Panc1 (cell line): ENCODE data around the gene CFAP157. TPM values are rescaled to one million over a fixed set of nuclear protein-coding genes. Genes with fewer than 3 reads are reported as not detected.

ENCODE experiments used
- ATAC-seq: fragments of 200-7000 bp; cut with Tn5 transposase; 2 replicates; pipeline ENCODE4 v1.9.1; 2020; ENCODE audit warnings: mild to moderate bottlenecking, moderate library complexity
- BruUV-seq: library from RNA; stranded (reverse); fragments of 400-500 nt; replicated peaks from 2 replicates; lab custom pipeline; 2021; lab: Mats Ljungman, UMichigan
- CTCF ChIA-PET: fragments of 300-600 bp; sonication (Branson Sonifier 250); formaldehyde crosslinking; loops from one replicate; lab custom pipeline; 2022; ENCODE audit warnings: antibody characterized with exemption; lab: Charles Lee
- POLR2A ChIA-PET: fragments of 300-600 bp; sonication (Branson Sonifier 250); formaldehyde crosslinking; loops from one replicate; lab custom pipeline; 2022; ENCODE audit warnings: antibody characterized with exemption; lab: Charles Lee
- DNase-seq: peaks from one replicate; pipeline ENCODE4 v3.0.0-alpha.2; 2010; ENCODE audit warnings: low read depth, low spot score
- H3K27ac ChIP-seq: 2 replicates; pipeline ENCODE4 v1.5.1; 2011; ENCODE audit warnings: mild to moderate bottlenecking, low read length, inconsistent platforms
- H3K27me3 ChIP-seq: fragments of 200-500 bp; sonication (Bioruptor generic); 2 replicates; pipeline ENCODE4 v1.6.0; 2014; ENCODE audit warnings: low read length, inconsistent platforms; ENCODE audit not compliant: control insufficient read depth, insufficient read depth
- H3K36me3 ChIP-seq: fragments of 200-500 bp; sonication (Bioruptor generic); 2 replicates; pipeline ENCODE4 v1.5.1; 2014; ENCODE audit warnings: inconsistent platforms, mild to moderate bottlenecking, low read length, moderate library complexity; ENCODE audit not compliant: control insufficient read depth, insufficient read depth
- H3K4me1 ChIP-seq: 2 replicates; pipeline ENCODE4 v1.5.1; 2011; ENCODE audit warnings: inconsistent platforms, mild to moderate bottlenecking, low read length, moderate library complexity; ENCODE audit not compliant: control insufficient read depth, insufficient read depth
- H3K4me3 ChIP-seq, 2 experiments: 2 replicates each; pipeline ENCODE4 v1.5.1; 2011 to 2012; ENCODE audit warnings: low read depth in 2 of 2, low read length in 2 of 2, mild to moderate bottlenecking in 2 of 2, inconsistent platforms in 1 of 2, moderate library complexity in 1 of 2
- H3K9me3 ChIP-seq: fragments of 200-500 bp; sonication (Bioruptor generic); 2 replicates; pipeline ENCODE4 v1.5.1; 2014; ENCODE audit warnings: low read depth, mild to moderate bottlenecking, inconsistent platforms, low read length, moderate library complexity; ENCODE audit not compliant: control insufficient read depth, insufficient read depth
- POLR2AphosphoS5 ChIP-seq: IDR thresholded peaks from 2 replicates; pipeline ENCODE4 v1.6.1; 2012; ENCODE audit warnings: mild to moderate bottlenecking, low read depth, low read length, moderate library complexity
- REST ChIP-seq, 2 experiments: IDR thresholded peaks; 2 replicates each; pipeline ENCODE4 v1.6.1; 2011 to 2012; ENCODE audit warnings: low read depth in 2 of 2, control low read depth in 1 of 2, low read length in 1 of 2, mild to moderate bottlenecking in 1 of 2, moderate library complexity in 1 of 2; ENCODE audit not compliant: insufficient read depth in 1 of 2
- SIN3A ChIP-seq: IDR thresholded peaks from 2 replicates; pipeline ENCODE4 v1.6.1; 2012; ENCODE audit warnings: low read depth, mild to moderate bottlenecking, low read length, moderate library complexity, borderline replicate concordance; ENCODE audit not compliant: insufficient read depth
- TCF7L2 ChIP-seq: IDR thresholded peaks from 2 replicates; pipeline ENCODE4 v1.6.1; 2011; ENCODE audit warnings: mild to moderate bottlenecking, low read depth, low read length, inconsistent platforms
- in situ Hi-C: cut with HindIII; loops from 2 replicates; pipeline ENCODE4 v1.10.0; 2016; ENCODE audit warnings: low sequenced_read_pairs, low pct_unique_long_range_greater_than_20kb
- intact Hi-C: fragments of 100-400 bp; cut with micrococcal nuclease; formaldehyde crosslinking; loops from one replicate; pipeline ENCODE4 v1.10.0; 2022; ENCODE audit not compliant: unreplicated experiment
- total RNA-seq: library from RNA; stranded (reverse); gene quantifications from one replicate; pipeline ENCODE4 v1.2.1, GENCODE V29; 2021; ENCODE audit not compliant: unreplicated experiment
- TF ChIP-seq, protein P1 (sequence below): fragments of 450-650 bp; IDR thresholded peaks from 2 replicates; pipeline ENCODE4 v1.5.1; 2017; ENCODE audit warnings: mild to moderate bottlenecking

Gene CFAP157
- total RNA-seq, 1 experiment from 2014 or later = not detected

- Histone ChIP-seq H3K9me3 (no peaks in the 10 kb centered on the region), H3K4me3 (no peak overlapping the region), H3K4me1 (no peaks in the 10 kb centered on the region), H3K27me3 (no peaks in the 10 kb centered on the region), H3K27ac (no peak overlapping the region), H3K36me3 (no peaks in the 10 kb centered on the region)
- CTCF ChIA-PET = interaction anchor here (1.0 kb wide), 1 partner anchor 129 kb away, joined by 7 read pairs; no protein-coding TSS in a partner anchor
- intact Hi-C loops (loop anchor here (10.0 kb wide), 1 partner anchor 145 kb away; no protein-coding TSS in a partner anchor), in situ Hi-C loops (no loop called here)
- no peak for ATAC-seq
- TF ChIP-seq REST (IDR thresholded peaks at IDR 0.05; ENCODE audit: insufficient read depth in 1 of 2, low read depth in 2 of 2, low read length in 1 of 2) = no peak
- TF ChIP-seq, protein P1, sequence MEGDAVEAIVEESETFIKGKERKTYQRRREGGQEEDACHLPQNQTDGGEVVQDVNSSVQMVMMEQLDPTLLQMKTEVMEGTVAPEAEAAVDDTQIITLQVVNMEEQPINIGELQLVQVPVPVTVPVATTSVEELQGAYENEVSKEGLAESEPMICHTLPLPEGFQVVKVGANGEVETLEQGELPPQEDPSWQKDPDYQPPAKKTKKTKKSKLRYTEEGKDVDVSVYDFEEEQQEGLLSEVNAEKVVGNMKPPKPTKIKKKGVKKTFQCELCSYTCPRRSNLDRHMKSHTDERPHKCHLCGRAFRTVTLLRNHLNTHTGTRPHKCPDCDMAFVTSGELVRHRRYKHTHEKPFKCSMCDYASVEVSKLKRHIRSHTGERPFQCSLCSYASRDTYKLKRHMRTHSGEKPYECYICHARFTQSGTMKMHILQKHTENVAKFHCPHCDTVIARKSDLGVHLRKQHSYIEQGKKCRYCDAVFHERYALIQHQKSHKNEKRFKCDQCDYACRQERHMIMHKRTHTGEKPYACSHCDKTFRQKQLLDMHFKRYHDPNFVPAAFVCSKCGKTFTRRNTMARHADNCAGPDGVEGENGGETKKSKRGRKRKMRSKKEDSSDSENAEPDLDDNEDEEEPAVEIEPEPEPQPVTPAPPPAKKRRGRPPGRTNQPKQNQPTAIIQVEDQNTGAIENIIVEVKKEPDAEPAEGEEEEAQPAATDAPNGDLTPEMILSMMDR = no peak
- no peak for TF ChIP-seq POLR2AphosphoS5
- TF ChIP-seq SIN3A = no peak
- no peak for TF ChIP-seq TCF7L2
- DNase-seq = no peak
- BruUV-seq = no TSS peak
- POLR2A ChIA-PET = interaction anchor here (0.6 kb wide), 1 partner anchor 426 kb away, joined by 9 read pairs; no protein-coding TSS in a partner anchor
Observed at GRCh38 chr9:127729522-127730256, 22.9 kb downstream of the CFAP157 start.

DNA sequence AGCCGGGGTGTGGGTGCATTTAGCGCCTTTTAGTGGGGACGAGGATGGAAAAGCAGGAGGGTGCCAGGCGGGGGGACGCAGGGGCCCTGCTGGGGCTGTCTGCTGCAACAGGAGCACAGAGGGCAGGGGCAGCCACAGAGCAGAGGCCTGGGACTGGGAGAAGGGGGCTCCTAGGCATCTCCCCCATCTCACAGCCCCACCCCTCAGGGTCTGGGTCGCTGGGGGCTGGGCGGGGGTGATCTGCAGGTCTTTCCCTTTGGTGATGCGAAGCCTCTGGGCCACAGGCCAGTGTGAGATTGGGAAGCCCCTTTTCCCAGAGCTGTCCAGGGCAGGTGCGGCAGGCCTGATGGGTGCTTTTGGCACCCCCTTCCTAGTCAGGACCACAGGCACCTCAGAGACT is 23.5 kb downstream of the CFAP157 start:
- no peak for TF ChIP-seq SIN3A
- no peak for TF ChIP-seq POLR2AphosphoS5
- no peak for TF ChIP-seq TCF7L2
- TF ChIP-seq REST (IDR thresholded peaks at IDR 0.05; ENCODE audit: insufficient read depth in 1 of 2, low read depth in 2 of 2, low read length in 1 of 2) = no peak
- TF ChIP-seq, protein P1 = no peak
- Histone ChIP-seq H3K36me3 (no peaks in the 10 kb centered on the region), H3K9me3 (no peaks in the 10 kb centered on the region), H3K27ac (no peak overlapping the region), H3K4me3 (no peak overlapping the region), H3K27me3 (no peaks in the 10 kb centered on the region), H3K4me1 (no peaks in the 10 kb centered on the region)
- DNase-seq = no peak
- BruUV-seq = no TSS peak
- in situ Hi-C loops (no loop called here), intact Hi-C loops (loop anchor here (10.0 kb wide), 1 partner anchor 145 kb away; no protein-coding TSS in a partner anchor)
- POLR2A ChIA-PET = no interaction called here
- CTCF ChIA-PET = no interaction called here
- ATAC-seq = no peak
